Nephron progenitor cell (in vitro differentiated cells): Measurements from ENCODE around the gene SPATA6L.

Experiments used
- DNase-seq: peaks from one replicate; pipeline ENCODE4 v3.0.0; 2021
- H3K27ac Mint-ChIP-seq: 2 replicates; pipeline ENCODE4 v1.8.0; 2021; ENCODE audit warnings: mild to moderate bottlenecking, moderate library complexity, mixed read lengths
- H3K27me3 Mint-ChIP-seq: 2 replicates; pipeline ENCODE4 v1.8.0; 2021; ENCODE audit warnings: mild to moderate bottlenecking, low read depth, mixed read lengths; ENCODE audit not compliant: poor library complexity
- H3K36me3 Mint-ChIP-seq: 2 replicates; pipeline ENCODE4 v1.8.0; 2021; ENCODE audit warnings: low read depth, mixed read lengths
- H3K4me1 Mint-ChIP-seq: 2 replicates; pipeline ENCODE4 v1.8.0; 2021; ENCODE audit warnings: mixed read lengths
- H3K4me3 Mint-ChIP-seq: 2 replicates; pipeline ENCODE4 v1.8.0; 2021; ENCODE audit warnings: mild to moderate bottlenecking, moderate library complexity, mixed read lengths
- H3K9me3 Mint-ChIP-seq: 2 replicates; pipeline ENCODE4 v1.8.0; 2021; ENCODE audit warnings: mild to moderate bottlenecking, moderate library complexity, mixed read lengths
- CTCF ChIP-seq: fragments of 200-600 bp; sonication (generic); IDR thresholded peaks from 2 replicates; pipeline ENCODE4 v1.5.0; 2021; ENCODE audit warnings: antibody characterized with exemption

SPATA6L gene

GRCh38 chr9:4666042-4666699, at the start of gene SPATA6L:
Gene SPATA6L, minus strand, starts transcription at chr9:4666480. Its CDS starts 230 bp downstream, at chr9:4666250.
- H3K36me3 Mint-ChIP-seq = no peaks in the 10 kb centered on the region
- no peak within 1 kb of the TSS for H3K27ac Mint-ChIP-seq
- peak within 1 kb of the TSS; percentile 83 for H3K4me3 Mint-ChIP-seq
- no peaks in the 10 kb centered on the region for H3K9me3 Mint-ChIP-seq
- peaks cover 28% of the 10 kb centered on the region for H3K27me3 Mint-ChIP-seq
- no peak for TF ChIP-seq CTCF
- peaks cover 47% of the 10 kb centered on the region for H3K4me1 Mint-ChIP-seq
- DNase-seq = peak; percentile 54

- no peak overlapping the region for H3K27ac Mint-ChIP-seq
- H3K4me1 Mint-ChIP-seq = no peaks in the 10 kb centered on the region
- peaks cover 71% of the 10 kb centered on the region for H3K36me3 Mint-ChIP-seq
- DNase-seq = no peak
- no peak overlapping the region for H3K4me3 Mint-ChIP-seq
- no peak for TF ChIP-seq CTCF
- H3K27me3 Mint-ChIP-seq = no peaks in the 10 kb centered on the region
- H3K9me3 Mint-ChIP-seq = no peaks in the 10 kb centered on the region
Observed at GRCh38 chr9:4714266-4715016, 48.2 kb upstream of the SPATA6L start.

GRCh38 chr9:4713849-4714248, 47.6 kb upstream of the SPATA6L start:
- H3K9me3 Mint-ChIP-seq = no peaks in the 10 kb centered on the region
- peak overlapping the region; percentile 20 for H3K27ac Mint-ChIP-seq
- no peak for DNase-seq
- no peak for TF ChIP-seq CTCF
- no peaks in the 10 kb centered on the region for H3K27me3 Mint-ChIP-seq
- no peak overlapping the region for H3K4me3 Mint-ChIP-seq
- no peaks in the 10 kb centered on the region for H3K4me1 Mint-ChIP-seq
- peaks cover 66% of the 10 kb centered on the region for H3K36me3 Mint-ChIP-seq

- Mint-ChIP-seq H3K36me3 (peaks cover 31% of the 10 kb centered on the region), H3K27ac (no peak overlapping the region)
Observed at GRCh38 chr9:4709380-4709779, 43.1 kb upstream of the SPATA6L start.

GRCh38 chr9:4706971-4707622, 40.8 kb upstream of the SPATA6L start:
- Mint-ChIP-seq H3K27me3 (no peaks in the 10 kb centered on the region), H3K4me3 (no peak overlapping the region), H3K27ac (peak overlapping the region; percentile 79), H3K4me1 (no peaks in the 10 kb centered on the region), H3K9me3 (no peaks in the 10 kb centered on the region), H3K36me3 (peaks cover 37% of the 10 kb centered on the region)
- DNase-seq = no peak
- TF ChIP-seq CTCF = no peak

More at GRCh38 chr9:4709380-4709779, 43.1 kb upstream of the SPATA6L start:
- Mint-ChIP-seq H3K4me1 (no peaks in the 10 kb centered on the region), H3K4me3 (no peak overlapping the region), H3K27me3 (no peaks in the 10 kb centered on the region), H3K9me3 (no peaks in the 10 kb centered on the region)
- no peak for DNase-seq
- no peak for TF ChIP-seq CTCF
